Peyer's patch (tissue), 4 donors: ENCODE data around the gene FAM50A.
"Not testable (repeated sequence)": the region's sequence is repeated elsewhere in the genome, so short reads cannot be mapped to it uniquely, and the experiment has no call there.

Source experiments
- CTCF ChIP-seq, 6 experiments: fragments of 450-650 bp in 4 of 6; fragments of 200-600 bp in 2 of 6; sonication (generic) in 1 of 6; IDR thresholded peaks; one replicate each; pipeline ENCODE4 v1.5.1; 2017 to 2019; ENCODE audit warnings: antibody characterized with exemption in 6 of 6, mild to moderate bottlenecking in 3 of 6, moderate library complexity in 1 of 6
- POLR2A ChIP-seq, 2 donors: fragments of 450-650 bp; IDR thresholded peaks; one replicate each; pipeline ENCODE4 v1.5.1; 2017; ENCODE audit warnings: antibody characterized with exemption in 2 of 2, mild to moderate bottlenecking in 2 of 2, moderate library complexity in 2 of 2

- not testable (repeated sequence) for TF ChIP-seq CTCF, POLR2A (IDR thresholded peaks at IDR 0.05)
Observed at GRCh38 chrX:154396363-154396762, 47.6 kb upstream of the FAM50A start.
